ENCODE data around the gene IGF2.

The IGF2 gene

GRCh38 chr11:2122907-2123627 lies 16.1 kb downstream of the IGF2 start:
- no peak for DNase-seq (ENCODE audit: low spot score)

GRCh38 chr11:2122222-2122906 lies 16.8 kb downstream of the IGF2 start:
- no peak for DNase-seq (ENCODE audit: low spot score)

- no peak for DNase-seq (ENCODE audit: low spot score)
Measured at GRCh38 chr11:2121227-2122130, 17.7 kb downstream of the IGF2 start.

GRCh38 chr11:2120359-2121100 lies 18.7 kb downstream of the IGF2 start:
- no peak for DNase-seq (ENCODE audit: low spot score)

- no peak for DNase-seq (ENCODE audit: low spot score)
Measured at GRCh38 chr11:2118677-2119076, 20.5 kb downstream of the IGF2 start.

GRCh38 chr11:2116680-2117079 lies 22.5 kb downstream of the IGF2 start:
- no peak for DNase-seq (ENCODE audit: low spot score)

GRCh38 chr11:2115308-2115707 lies 23.9 kb downstream of the IGF2 start:
- no peak for DNase-seq (ENCODE audit: low spot score)

- DNase-seq (ENCODE audit: low spot score), result no peak
Measured at GRCh38 chr11:2114430-2115241, 24.6 kb downstream of the IGF2 start.

- DNase-seq (ENCODE audit: low spot score), result no peak
Measured at GRCh38 chr11:2113776-2114175, 25.4 kb downstream of the IGF2 start.

- no peak for DNase-seq (ENCODE audit: low spot score)
Measured at GRCh38 chr11:2110521-2110920, 28.7 kb downstream of the IGF2 start.

- no peak for DNase-seq (ENCODE audit: low spot score)
Measured at GRCh38 chr11:2109541-2110019, 29.6 kb downstream of the IGF2 start.

GRCh38 chr11:2108675-2109491 lies 30.3 kb downstream of the IGF2 start:
- no peak for DNase-seq (ENCODE audit: low spot score)

- no peak for DNase-seq (ENCODE audit: low spot score)
Measured at GRCh38 chr11:2107941-2108630, 31.1 kb downstream of the IGF2 start.

GRCh38 chr11:2107521-2107920 lies 31.7 kb downstream of the IGF2 start:
- no peak for DNase-seq (ENCODE audit: low spot score)

GRCh38 chr11:2106583-2107209 lies 32.5 kb downstream of the IGF2 start:
- DNase-seq (ENCODE audit: low spot score), result no peak

- no peak for DNase-seq (ENCODE audit: low spot score)
Measured at GRCh38 chr11:2105511-2105910, 33.7 kb downstream of the IGF2 start.

GRCh38 chr11:2104524-2105440 lies 34.4 kb downstream of the IGF2 start:
- DNase-seq (ENCODE audit: low spot score), result no peak

Measured in RKO (cell line).